Glomerular visceral epithelial cell (primary cell): Measurements from ENCODE around the gene LRRC8C.

ENCODE experiments used
- DNase-seq: peaks from one replicate; pipeline ENCODE4 v3.0.0-alpha.2; 2016; ENCODE audit errors: extremely low spot score

LRRC8C gene

GRCh38 chr1:89633800-89634625, 1.1 kb downstream of the LRRC8C start:
- DNase-seq = peak; percentile 32

- DNase-seq = no peak
These were observed 3.2 kb downstream of the LRRC8C start for GRCh38 chr1:89635825-89636815.

GRCh38 chr1:89637496-89637895, 4.6 kb downstream of the LRRC8C start:
- no peak for DNase-seq

- no peak for DNase-seq
These were observed 7.5 kb downstream of the LRRC8C start for GRCh38 chr1:89640440-89640839.

- no peak for DNase-seq
These were observed 8.9 kb downstream of the LRRC8C start for GRCh38 chr1:89641781-89642180.

- no peak for DNase-seq
These were observed 10.7 kb downstream of the LRRC8C start for GRCh38 chr1:89643577-89643976.

- DNase-seq = no peak
These were observed 11.3 kb downstream of the LRRC8C start for GRCh38 chr1:89644119-89644814.

DNA sequence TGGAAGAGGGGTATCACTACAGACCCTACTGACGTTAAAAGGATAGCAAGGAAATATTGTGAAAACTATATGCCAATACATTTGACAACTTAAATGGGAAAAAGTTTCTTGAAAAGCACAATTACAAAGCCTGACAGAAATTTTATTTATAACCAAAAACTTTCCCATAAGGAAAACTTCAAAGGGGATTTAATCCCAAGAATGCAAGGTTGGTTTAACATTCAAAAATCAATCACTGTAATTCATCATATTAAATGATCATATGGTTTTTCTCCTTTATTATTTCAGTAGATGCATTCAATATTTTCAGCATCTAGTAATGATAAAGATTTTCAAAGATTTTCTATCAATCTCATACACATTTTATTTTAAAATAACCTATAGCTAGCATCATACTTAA, 13.3 kb downstream of the LRRC8C start:
- no peak for DNase-seq

DNA sequence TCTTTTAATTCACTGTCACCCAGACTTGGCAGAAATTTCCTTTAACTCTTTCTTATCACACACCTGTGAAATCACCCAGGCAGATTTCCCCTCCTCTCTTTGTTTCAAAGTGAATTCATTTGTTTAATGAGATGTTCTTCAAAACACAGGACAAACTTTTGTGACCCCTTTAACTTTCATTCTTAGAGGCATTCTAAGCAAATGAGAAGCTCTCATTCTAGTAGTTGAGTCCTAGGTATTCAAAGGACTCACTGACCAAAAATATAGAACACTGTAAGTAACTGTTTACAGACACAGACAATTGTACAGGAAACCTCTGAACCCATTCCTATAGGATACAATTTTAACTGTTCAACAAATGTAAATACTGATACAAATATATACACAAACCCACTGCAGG, 16.9 kb downstream of the LRRC8C start:
- DNase-seq = no peak

- no peak for DNase-seq
These were observed 19.5 kb downstream of the LRRC8C start for GRCh38 chr1:89652373-89652772.

GRCh38 chr1:89657886-89658285, 25.0 kb downstream of the LRRC8C start:
- DNase-seq = no peak

GRCh38 chr1:89659322-89660081, 26.6 kb downstream of the LRRC8C start:
- DNase-seq = no peak

DNA sequence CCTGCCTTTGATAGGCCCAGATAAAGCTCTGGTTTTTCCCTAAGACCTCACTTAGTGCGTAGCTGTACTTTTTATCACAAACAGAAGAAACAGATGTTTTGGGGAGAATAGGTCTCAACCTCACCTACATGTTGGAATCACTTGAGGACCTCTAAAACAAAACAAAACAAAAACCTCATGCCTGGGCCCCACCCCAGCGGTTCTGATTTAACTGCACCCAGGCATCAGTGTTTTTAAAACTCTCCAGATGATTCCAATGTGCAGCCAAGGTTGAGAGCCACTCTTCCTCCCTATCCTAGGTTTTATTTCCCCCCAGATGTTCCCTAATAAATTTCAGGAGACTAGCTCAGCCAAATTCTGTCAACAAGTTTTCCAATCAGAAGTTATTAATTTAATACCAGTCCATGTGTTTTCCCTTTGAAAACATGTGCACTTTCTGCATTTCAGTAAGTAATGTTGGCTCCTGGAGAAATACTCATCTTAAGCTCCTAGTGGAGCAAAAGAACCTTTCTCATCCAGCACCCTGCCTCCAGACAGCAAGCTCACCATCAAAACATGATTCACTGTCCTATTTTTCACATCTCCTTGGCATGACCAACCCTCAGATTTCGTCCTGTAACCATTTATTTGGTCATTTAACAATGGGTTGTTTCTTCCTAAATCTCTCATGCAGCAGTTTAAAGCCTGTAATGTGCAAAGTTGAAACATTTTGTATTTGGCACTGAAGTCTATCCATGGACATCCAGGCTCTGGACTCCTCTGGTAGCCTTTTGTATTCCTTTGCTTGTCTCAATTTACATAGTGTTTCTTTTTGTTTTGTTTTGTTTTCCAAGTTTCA, 27.5 kb downstream of the LRRC8C start:
- no peak for DNase-seq

DNA sequence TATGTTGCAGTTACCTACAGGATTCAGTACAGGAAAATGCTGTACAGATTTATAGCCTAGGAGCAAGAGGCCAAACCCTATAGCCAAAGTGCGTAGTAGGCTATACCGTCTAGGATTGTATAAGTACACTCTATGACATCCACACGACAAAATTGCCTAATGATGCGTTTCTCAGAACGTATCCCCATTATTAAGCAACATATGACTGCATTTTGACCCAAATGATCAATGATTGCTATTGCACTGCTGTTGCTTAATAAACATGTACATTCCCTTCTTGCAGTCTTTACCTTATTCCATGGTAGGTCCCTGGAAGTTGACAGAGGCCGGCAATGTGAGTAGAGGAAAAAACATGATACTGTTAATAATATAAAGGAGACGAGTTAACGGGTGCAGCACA, 33.0 kb downstream of the LRRC8C start:
- no peak for DNase-seq

DNA sequence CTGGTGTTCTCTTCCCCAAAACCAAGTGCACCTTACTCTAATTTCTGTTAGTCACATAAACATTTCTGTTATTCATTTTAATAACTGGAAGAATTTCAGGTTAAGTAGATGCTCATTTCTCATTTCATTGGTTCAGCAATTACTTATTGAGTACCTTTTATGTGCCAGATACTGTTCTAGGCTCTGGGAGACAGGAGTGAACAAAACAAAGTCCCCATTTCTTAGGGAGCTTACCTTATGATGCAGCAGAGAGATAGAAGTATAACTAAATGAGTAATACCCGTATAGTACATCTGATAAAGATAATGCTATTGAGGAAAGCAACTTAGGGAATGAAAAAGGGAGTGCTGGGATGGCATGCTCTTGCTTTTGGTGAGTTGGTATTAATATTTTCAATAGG, 33.7 kb downstream of the LRRC8C start:
- no peak for DNase-seq

- DNase-seq = no peak
These were observed 34.8 kb downstream of the LRRC8C start for GRCh38 chr1:89667691-89668090.

GRCh38 chr1:89668961-89669360, 36.0 kb downstream of the LRRC8C start:
- no peak for DNase-seq

GRCh38 chr1:89669441-89669840, 36.5 kb downstream of the LRRC8C start:
- DNase-seq = no peak

DNA sequence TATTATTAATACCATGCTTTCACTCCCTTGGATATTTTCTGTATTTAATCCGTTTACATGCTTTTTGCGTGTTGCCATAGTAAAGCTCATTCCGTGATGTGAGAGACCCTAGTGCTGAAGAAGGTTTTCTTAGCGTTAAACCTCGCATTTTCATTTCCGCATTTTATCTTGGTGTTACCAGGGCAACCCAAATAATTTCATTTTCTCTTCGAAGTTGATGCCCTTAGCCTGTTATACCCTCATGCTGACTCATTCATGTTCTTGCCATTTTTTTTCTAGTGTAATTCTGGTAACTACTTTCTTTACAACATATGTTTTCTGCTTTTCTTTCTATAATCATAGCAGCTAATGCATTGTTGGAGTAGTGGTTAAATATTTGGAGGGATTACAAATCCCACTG, 37.2 kb downstream of the LRRC8C start:
- no peak for DNase-seq

DNA sequence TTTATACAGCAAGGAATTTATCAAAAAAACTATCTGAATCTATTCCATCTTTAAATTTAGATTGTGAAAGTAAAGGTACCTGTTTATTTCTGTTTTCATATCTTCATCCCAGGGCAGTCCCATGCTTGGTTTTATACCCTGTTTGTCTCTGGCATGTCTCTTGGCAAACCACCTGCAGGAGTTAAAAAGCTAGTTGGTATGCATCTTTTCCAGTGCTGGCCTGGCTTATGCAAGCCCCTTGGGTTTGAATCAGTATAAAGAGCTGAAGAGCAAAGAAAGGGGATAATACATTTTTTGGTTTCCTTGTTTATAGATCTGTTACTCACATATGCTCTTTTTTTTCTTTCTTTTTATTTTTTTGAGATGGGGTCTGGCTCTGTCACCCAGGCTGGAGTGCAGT, 37.8 kb downstream of the LRRC8C start:
- no peak for DNase-seq
